IMR-90 (cell line): ENCODE measurements around the gene BLNK. TPM values are rescaled to one million over a fixed set of nuclear protein-coding genes. Genes with fewer than 3 reads are reported as not detected.

Source experiments
- ATAC-seq: fragments of 200-7000 bp; cut with Tn5 transposase; 2 replicates; pipeline ENCODE4 v1.9.1; 2020; ENCODE audit warnings: low read depth, mild to moderate bottlenecking, moderate library complexity
- BruUV-seq: library from RNA; stranded (reverse); fragments of 400-500 nt; replicated peaks from 2 replicates; lab custom pipeline; 2021; lab: Mats Ljungman, UMichigan
- CTCF ChIA-PET: fragments of 300-600 bp; formaldehyde crosslinking; extraction: SDS; loops from one replicate; lab custom pipeline; 2021; ENCODE audit warnings: antibody characterized with exemption; lab: Yijun Ruan, JAX
- POLR2A ChIA-PET: fragments of 300-600 bp; sonication (Branson Sonifier 250); formaldehyde crosslinking; loops from one replicate; lab custom pipeline; 2022; ENCODE audit warnings: antibody characterized with exemption; ENCODE audit not compliant: unreplicated experiment; lab: Charles Lee
- DNase-seq: peaks from one replicate; pipeline ENCODE4 v3.0.0; 2013
- H2AFZ ChIP-seq: replicated peaks from 2 replicates; pipeline ENCODE3; 2013; ENCODE audit warnings: low read length, mild to moderate bottlenecking; ENCODE audit not compliant: poor library complexity
- H2AK5ac ChIP-seq: 2 replicates; pipeline ENCODE4 v1.6.1; 2013; ENCODE audit warnings: low read depth, low read length, inconsistent platforms
- H2AK9ac ChIP-seq: replicated peaks from 2 replicates; pipeline ENCODE3; 2013; ENCODE audit warnings: mild to moderate bottlenecking, low read depth, low read length, moderate library complexity; ENCODE audit not compliant: poor library complexity
- H2BK120ac ChIP-seq: 2 replicates; pipeline ENCODE4 v1.6.1; 2013; ENCODE audit warnings: low read depth, low read length, inconsistent platforms
- H2BK15ac ChIP-seq: 3 replicates; pipeline ENCODE4 v1.6.1; 2013; ENCODE audit warnings: low read depth, low read length, inconsistent platforms
- H2BK20ac ChIP-seq: 2 replicates; pipeline ENCODE4 v1.6.1; 2013; ENCODE audit warnings: low read depth, mild to moderate bottlenecking, inconsistent platforms, low read length, moderate library complexity
- H2BK5ac ChIP-seq: 2 replicates; pipeline ENCODE4 v1.6.1; 2013; ENCODE audit warnings: mild to moderate bottlenecking, low read depth, low read length, inconsistent platforms; ENCODE audit not compliant: poor library complexity, severe bottlenecking
- H3K14ac ChIP-seq: replicated peaks from 2 replicates; pipeline ENCODE4 v1.6.1; 2013; ENCODE audit warnings: low read depth, low read length, inconsistent platforms
- H3K18ac ChIP-seq: 2 replicates; pipeline ENCODE4 v1.6.1; 2013; ENCODE audit warnings: low read depth, low read length, control low read depth
- H3K23ac ChIP-seq: 2 replicates; pipeline ENCODE4 v1.6.1; 2013; ENCODE audit warnings: low read depth, low read length, inconsistent platforms
- H3K27ac ChIP-seq: 2 replicates; pipeline ENCODE4 v1.5.1; 2013; ENCODE audit warnings: mild to moderate bottlenecking, control low read depth, low read length; ENCODE audit not compliant: insufficient read depth
- H3K27me3 ChIP-seq: 2 replicates; pipeline ENCODE4 v1.6.1; 2013; ENCODE audit warnings: low read length; ENCODE audit not compliant: control insufficient read depth, insufficient read depth
- H3K36me3 ChIP-seq: 2 replicates; pipeline ENCODE4 v1.6.1; 2013; ENCODE audit warnings: low read length, mixed read lengths; ENCODE audit not compliant: control insufficient read depth, insufficient read depth
- H3K4ac ChIP-seq: 2 replicates; pipeline ENCODE4 v1.6.1; 2013; ENCODE audit warnings: low read depth, low read length, inconsistent platforms
- H3K4me1 ChIP-seq: 2 replicates; pipeline ENCODE4 v1.6.1; 2013; ENCODE audit warnings: low read length, mixed read lengths; ENCODE audit not compliant: control insufficient read depth, insufficient read depth
- H3K4me2 ChIP-seq: 2 replicates; pipeline ENCODE4 v1.6.1; 2013; ENCODE audit warnings: low read depth, mild to moderate bottlenecking, control low read depth, low read length, moderate library complexity
- H3K4me3 ChIP-seq: 2 replicates; pipeline ENCODE4 v1.5.1; 2013; ENCODE audit warnings: low read depth, mild to moderate bottlenecking, control low read depth, low read length, moderate library complexity; ENCODE audit not compliant: insufficient read depth
- H3K56ac ChIP-seq: 2 replicates; pipeline ENCODE4 v1.6.1; 2013; ENCODE audit warnings: low read length, inconsistent platforms; ENCODE audit not compliant: insufficient read depth; ENCODE audit errors: extremely low read depth
- H3K79me1 ChIP-seq, 2 experiments: 2 replicates each; pipeline ENCODE4 v1.6.1; 2013; ENCODE audit warnings: low read length in 2 of 2, inconsistent platforms in 1 of 2, low read depth in 1 of 2
- H3K9ac ChIP-seq: 2 replicates; pipeline ENCODE4 v1.6.1; 2013; ENCODE audit warnings: low read depth, low read length, control low read depth
- H3K9me1 ChIP-seq: 2 replicates; pipeline ENCODE4 v1.6.1; 2013; ENCODE audit warnings: low read length, inconsistent platforms; ENCODE audit not compliant: insufficient read depth
- H3K9me3 ChIP-seq: 2 replicates; pipeline ENCODE4 v1.6.1; 2013; ENCODE audit warnings: low read length; ENCODE audit not compliant: control insufficient read depth, insufficient read depth
- H4K20me1 ChIP-seq: 2 replicates; pipeline ENCODE4 v1.6.1; 2013; ENCODE audit warnings: low read length, inconsistent platforms; ENCODE audit not compliant: insufficient read depth
- H4K5ac ChIP-seq: 2 replicates; pipeline ENCODE4 v1.6.1; 2013; ENCODE audit warnings: mild to moderate bottlenecking, low read depth, low read length, control low read depth
- H4K8ac ChIP-seq, 2 experiments: 2 replicates each; pipeline ENCODE4 v1.6.1; 2013; ENCODE audit warnings: low read depth in 2 of 2, low read length in 2 of 2, control low read depth in 1 of 2, inconsistent platforms in 1 of 2
- H4K91ac ChIP-seq: 2 replicates; pipeline ENCODE4 v1.6.1; 2013; ENCODE audit warnings: low read depth, low read length, inconsistent platforms; ENCODE audit not compliant: insufficient read depth
- CEBPB ChIP-seq: IDR thresholded peaks from 2 replicates; pipeline ENCODE4 v1.6.1; 2012; ENCODE audit warnings: low read depth, low read length, improper control_type of control experiment
- CHD1 ChIP-seq: IDR thresholded peaks from 2 replicates; pipeline ENCODE4 v1.6.1; 2012; ENCODE audit warnings: low read depth, low read length, improper control_type of control experiment
- ELK1 ChIP-seq: fragments of 150-350 bp; IDR thresholded peaks from 2 replicates; pipeline ENCODE4 v1.6.1; 2016; ENCODE audit warnings: low read depth, mild to moderate bottlenecking, low read length, moderate library complexity, borderline replicate concordance
- FOS ChIP-seq: fragments of 150-350 bp; IDR thresholded peaks from 2 replicates; pipeline ENCODE4 v1.6.1; 2016; ENCODE audit warnings: low read depth, low read length
- MAFK ChIP-seq: IDR thresholded peaks from 2 replicates; pipeline ENCODE4 v1.6.1; 2012; ENCODE audit warnings: low read depth, low read length, improper control_type of control experiment
- NFE2L2 ChIP-seq: fragments of 150-350 bp; IDR thresholded peaks from 2 replicates; pipeline ENCODE4 v1.6.1; 2016; ENCODE audit warnings: low read depth, mild to moderate bottlenecking, low read length
- SMC3 ChIP-seq: fragments of 150-350 bp; IDR thresholded peaks from 2 replicates; pipeline ENCODE4 v1.6.1; 2016; ENCODE audit warnings: low read depth, mild to moderate bottlenecking, antibody characterized with exemption, low read length, moderate library complexity
- USF2 ChIP-seq: fragments of 150-350 bp; IDR thresholded peaks from 2 replicates; pipeline ENCODE4 v1.6.1; 2017; ENCODE audit warnings: mild to moderate bottlenecking, antibody characterized with exemption, low read length, low read depth
- WGBS, 2 experiments: methylation state at CpG; one replicate each; pipeline versions ENCODE4 v1.1.5 to v1.1.7; 2013; ENCODE audit warnings: missing lambda C conversion rate in 2 of 2; ENCODE audit not compliant: insufficient read length in 1 of 2; ENCODE audit errors: extremely low coverage in 2 of 2; 5-methylcytosine and 5-hydroxymethylcytosine counted together
- dilution Hi-C: fragments of 300-500 bp; cut with HindIII; formaldehyde crosslinking; loops from one replicate; pipeline ENCODE4 v1.14.3; 2018; ENCODE audit warnings: low sequenced_read_pairs; ENCODE audit not compliant: unreplicated experiment
- in situ Hi-C: fragments of 300-500 bp; cut with MboI; formaldehyde crosslinking; loops from 3 replicates; pipeline ENCODE4 v1.14.3; 2019; ENCODE audit warnings: low sequenced_read_pairs, inconsistent platforms, mixed read lengths
- intact Hi-C: fragments of 100-400 bp; cut with micrococcal nuclease; formaldehyde crosslinking; loops from 2 replicates; pipeline ENCODE4 v1.10.0; 2022
- polyA plus RNA-seq, 3 experiments: library from polyadenylated mRNA; depleted of rRNA; stranded (reverse); fragments of >200 nt; gene quantifications; 2 replicates each; pipeline ENCODE4 v1.2.3, GENCODE V29; 2012; ENCODE audit warnings: low replicate concordance in 1 of 3
- total RNA-seq: library from RNA; depleted of rRNA; stranded (reverse); fragments of >200 nt; gene quantifications from 2 replicates; pipeline ENCODE4 v1.2.3, GENCODE V29; 2012

BLNK gene
- total and polyA plus RNA-seq, 2 of the 4 experiments (the other 2 are of a cell fraction) = not detected

GRCh38 chr10:96218826-96219225 lies 52.5 kb downstream of the BLNK start:
- Histone ChIP-seq H2BK15ac (no peak overlapping the region), H4K20me1 (no peaks in the 10 kb centered on the region), H3K27ac (no peak overlapping the region), H4K91ac (no peak overlapping the region), H2AK5ac (no peak overlapping the region), H3K79me1 (no peaks in the 10 kb centered on the region), H3K4me3 (no peak overlapping the region), H2BK5ac (no peak overlapping the region), H3K27me3 (no peaks in the 10 kb centered on the region; the same call in 1 of the 2 replicates), H4K8ac (no peak overlapping the region), H3K36me3 (no peaks in the 10 kb centered on the region), H2BK20ac (no peak overlapping the region), H3K4me2 (no peak overlapping the region), H3K18ac (no peak overlapping the region), H2BK120ac (no peak overlapping the region), H3K56ac (no peak overlapping the region), H3K4me1 (no peaks in the 10 kb centered on the region), H3K23ac (no peak overlapping the region), H3K9me1 (no peaks in the 10 kb centered on the region), H3K9ac (no peak overlapping the region), H4K5ac (no peak overlapping the region), H2AFZ (no peak overlapping the region), H3K14ac (no peak overlapping the region), H2AK9ac (no peak overlapping the region), H3K9me3 (no peaks in the 10 kb centered on the region), H3K4ac (no peak overlapping the region)
- DNase-seq = no peak
- intact Hi-C loops (no loop called here), dilution Hi-C loops (no loop called here), in situ Hi-C loops (no loop called here)
- ATAC-seq = no peak
- no TSS peak for BruUV-seq
- CTCF ChIA-PET = interaction anchor here (1.0 kb wide), 1 partner anchor 10 kb away, joined by 3 read pairs; no protein-coding TSS in a partner anchor
- POLR2A ChIA-PET = no interaction called here
- no peak for TF ChIP-seq USF2
- TF ChIP-seq FOS = no peak
- no peak for TF ChIP-seq CEBPB
- no peak for TF ChIP-seq ELK1
- TF ChIP-seq CHD1 = no peak
- TF ChIP-seq SMC3 = no peak
- TF ChIP-seq NFE2L2 = no peak
- TF ChIP-seq MAFK = no peak
- WGBS, 2 experiments = no CpG with 5 or more reads among the region's 5 CpGs
